ENCODE data around the gene MED9.

MED9 gene

DNA sequence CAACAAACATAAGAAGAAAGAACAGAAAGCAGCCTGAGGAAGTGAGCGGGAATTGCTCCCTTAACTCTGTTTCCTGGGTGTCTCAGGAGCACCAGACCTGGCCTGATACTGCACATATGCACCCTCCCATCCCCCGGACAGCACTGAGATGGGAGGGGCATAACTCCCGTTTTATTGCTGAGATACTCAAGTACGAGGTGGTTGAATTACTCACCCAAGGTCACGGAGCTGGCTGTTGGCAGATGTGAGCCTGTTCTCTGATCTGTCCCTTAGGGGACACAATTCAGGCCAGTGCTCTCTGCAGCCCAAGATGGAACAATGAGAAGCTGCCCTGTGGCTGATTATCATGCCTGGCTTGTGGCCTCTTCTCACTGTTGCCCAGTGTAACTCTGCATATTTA, 9.1 kb upstream of the MED9 start:
- no peak overlapping the region for H3K4me3 ChIP-seq (ENCODE audit: low read depth, low read length, poor library complexity, severe bottlenecking)
- no peaks in the 10 kb centered on the region for H3K79me2 ChIP-seq (ENCODE audit: insufficient read depth, low read length)
- H3K4me1 ChIP-seq (ENCODE audit: insufficient read depth, low read length, severe bottlenecking) = peaks cover 3% of the 10 kb centered on the region
- no peaks in the 10 kb centered on the region for H4K20me1 ChIP-seq (ENCODE audit: insufficient read depth, low read length)
- H3K9ac ChIP-seq (ENCODE audit: low read length) = no peak overlapping the region
- no peaks in the 10 kb centered on the region for H3F3A ChIP-seq (ENCODE audit: insufficient read depth, low read length)
- H2AFZ ChIP-seq (ENCODE audit: low read length) = no peak overlapping the region
- H3K27me3 ChIP-seq (ENCODE audit: insufficient read depth, low read length) = 0 out of 2 replicates have a peak, but pooled peaks cover 3% of the 10 kb centered on the region
- H3K9me2 ChIP-seq (ENCODE audit: low read depth, low read length) = no peaks in the 10 kb centered on the region
- H3K27ac ChIP-seq (ENCODE audit: low read depth, low read length, poor library complexity, severe bottlenecking) = no peak overlapping the region
- H3K36me3 ChIP-seq (ENCODE audit: insufficient read depth, low read length) = no peaks in the 10 kb centered on the region
- H3K9me3 ChIP-seq (ENCODE audit: low read length) = no peaks in the 10 kb centered on the region
- H3K4me2 ChIP-seq (ENCODE audit: low read length) = no peak overlapping the region
- no peak for TF ChIP-seq EZH2 (IDR thresholded peaks at IDR 0.05; ENCODE audit: borderline replicate concordance, low read length)
- TF ChIP-seq, protein P1, sequence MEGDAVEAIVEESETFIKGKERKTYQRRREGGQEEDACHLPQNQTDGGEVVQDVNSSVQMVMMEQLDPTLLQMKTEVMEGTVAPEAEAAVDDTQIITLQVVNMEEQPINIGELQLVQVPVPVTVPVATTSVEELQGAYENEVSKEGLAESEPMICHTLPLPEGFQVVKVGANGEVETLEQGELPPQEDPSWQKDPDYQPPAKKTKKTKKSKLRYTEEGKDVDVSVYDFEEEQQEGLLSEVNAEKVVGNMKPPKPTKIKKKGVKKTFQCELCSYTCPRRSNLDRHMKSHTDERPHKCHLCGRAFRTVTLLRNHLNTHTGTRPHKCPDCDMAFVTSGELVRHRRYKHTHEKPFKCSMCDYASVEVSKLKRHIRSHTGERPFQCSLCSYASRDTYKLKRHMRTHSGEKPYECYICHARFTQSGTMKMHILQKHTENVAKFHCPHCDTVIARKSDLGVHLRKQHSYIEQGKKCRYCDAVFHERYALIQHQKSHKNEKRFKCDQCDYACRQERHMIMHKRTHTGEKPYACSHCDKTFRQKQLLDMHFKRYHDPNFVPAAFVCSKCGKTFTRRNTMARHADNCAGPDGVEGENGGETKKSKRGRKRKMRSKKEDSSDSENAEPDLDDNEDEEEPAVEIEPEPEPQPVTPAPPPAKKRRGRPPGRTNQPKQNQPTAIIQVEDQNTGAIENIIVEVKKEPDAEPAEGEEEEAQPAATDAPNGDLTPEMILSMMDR (IDR thresholded peaks at IDR 0.05; ENCODE audit: low read length) = no peak

DNA sequence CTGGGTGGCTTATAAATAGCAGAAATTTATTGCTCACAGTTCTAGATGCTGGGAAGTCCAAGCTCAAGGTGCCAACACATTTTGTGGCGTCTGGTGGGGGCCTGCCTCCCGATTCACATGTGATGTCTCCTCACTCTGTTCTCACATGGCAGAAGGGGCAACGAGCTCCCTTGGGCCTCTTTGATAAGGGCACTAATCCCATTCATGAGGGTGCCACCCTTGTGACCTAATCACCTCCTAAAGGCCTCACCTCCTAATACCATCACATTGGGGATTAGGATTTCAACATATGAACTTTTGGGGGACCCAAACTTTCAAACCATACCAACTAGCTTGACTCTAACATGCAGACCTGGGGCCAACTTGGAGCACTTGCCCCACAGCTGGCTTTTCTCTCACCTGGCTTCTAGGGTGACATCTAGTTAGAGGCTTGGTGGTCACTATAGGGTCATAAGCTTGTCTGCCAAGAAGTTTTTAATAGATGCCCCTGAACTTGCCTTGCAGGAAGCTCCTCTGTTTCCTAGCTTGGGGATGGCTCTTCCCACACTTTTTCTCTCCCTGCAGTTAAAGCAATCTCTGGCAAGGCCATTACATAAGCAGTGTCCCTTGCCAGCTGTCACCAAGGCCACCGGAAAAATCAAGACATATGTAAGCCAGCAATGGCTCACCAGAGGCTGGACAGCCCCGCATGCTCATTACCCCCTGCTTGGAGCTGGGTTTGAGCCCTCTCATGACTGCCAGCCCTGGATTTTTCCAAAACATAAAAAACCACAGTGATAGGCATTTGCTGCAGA, 8.4 kb upstream of the MED9 start:
- 0 out of 2 replicates have a peak, but pooled peaks cover 3% of the 10 kb centered on the region for H3K27me3 ChIP-seq (ENCODE audit: insufficient read depth, low read length)

DNA sequence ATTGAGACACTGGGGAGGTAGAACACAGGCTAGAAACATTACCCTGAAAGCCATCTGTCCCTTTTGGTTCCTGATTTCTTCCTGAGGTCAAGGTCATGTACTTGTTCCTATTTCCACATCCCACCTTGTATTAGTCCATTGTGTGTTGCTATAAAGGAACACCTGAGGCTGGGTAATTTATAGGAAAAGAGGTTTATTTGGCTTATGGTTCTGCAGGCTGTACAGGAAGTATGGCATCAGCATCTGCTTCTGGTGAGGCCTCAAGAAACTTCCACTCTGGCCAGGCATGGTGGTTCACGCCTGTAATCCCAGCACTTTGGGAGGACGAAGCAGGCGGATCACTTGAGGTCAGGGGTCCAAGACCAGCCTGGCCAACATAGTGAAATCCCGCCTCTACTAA, 7.4 kb upstream of the MED9 start:
- Histone ChIP-seq H2AFZ (ENCODE audit: low read length) (no peak overlapping the region), H3K9ac (ENCODE audit: low read length) (no peak overlapping the region), H4K20me1 (ENCODE audit: insufficient read depth, low read length) (no peaks in the 10 kb centered on the region), H3K27me3 (ENCODE audit: insufficient read depth, low read length) (0 out of 2 replicates have a peak, but pooled peaks cover 3% of the 10 kb centered on the region), H3K4me1 (ENCODE audit: insufficient read depth, low read length, severe bottlenecking) (peaks cover 3% of the 10 kb centered on the region), H3K79me2 (ENCODE audit: insufficient read depth, low read length) (no peaks in the 10 kb centered on the region), H3F3A (ENCODE audit: insufficient read depth, low read length) (no peaks in the 10 kb centered on the region), H3K9me3 (ENCODE audit: low read length) (no peaks in the 10 kb centered on the region), H3K36me3 (ENCODE audit: insufficient read depth, low read length) (no peaks in the 10 kb centered on the region), H3K4me2 (ENCODE audit: low read length) (no peak overlapping the region), H3K27ac (ENCODE audit: low read depth, low read length, poor library complexity, severe bottlenecking) (no peak overlapping the region), H3K9me2 (ENCODE audit: low read depth, low read length) (no peaks in the 10 kb centered on the region), H3K4me3 (ENCODE audit: low read depth, low read length, poor library complexity, severe bottlenecking) (no peak overlapping the region)
- TF ChIP-seq, protein P1 (IDR thresholded peaks at IDR 0.05; ENCODE audit: low read length) = no peak
- TF ChIP-seq EZH2 (IDR thresholded peaks at IDR 0.05; ENCODE audit: borderline replicate concordance, low read length) = no peak

More for the DNA sequence above, 8.4 kb upstream of the MED9 start:
- H3K4me1 ChIP-seq (ENCODE audit: insufficient read depth, low read length, severe bottlenecking) = peaks cover 3% of the 10 kb centered on the region
- H2AFZ ChIP-seq (ENCODE audit: low read length) = no peak overlapping the region
- no peaks in the 10 kb centered on the region for H3K79me2 ChIP-seq (ENCODE audit: insufficient read depth, low read length)
- H3K4me3 ChIP-seq (ENCODE audit: low read depth, low read length, poor library complexity, severe bottlenecking) = no peak overlapping the region
- H3K4me2 ChIP-seq (ENCODE audit: low read length) = no peak overlapping the region
- H3K9me2 ChIP-seq (ENCODE audit: low read depth, low read length) = no peaks in the 10 kb centered on the region
- H3K27ac ChIP-seq (ENCODE audit: low read depth, low read length, poor library complexity, severe bottlenecking) = no peak overlapping the region
- no peak overlapping the region for H3K9ac ChIP-seq (ENCODE audit: low read length)
- no peaks in the 10 kb centered on the region for H3F3A ChIP-seq (ENCODE audit: insufficient read depth, low read length)
- TF ChIP-seq, protein P1 (IDR thresholded peaks at IDR 0.05; ENCODE audit: low read length) = no peak
- no peak for TF ChIP-seq EZH2 (IDR thresholded peaks at IDR 0.05; ENCODE audit: borderline replicate concordance, low read length)
- H3K9me3 ChIP-seq (ENCODE audit: low read length) = no peaks in the 10 kb centered on the region
- H4K20me1 ChIP-seq (ENCODE audit: insufficient read depth, low read length) = no peaks in the 10 kb centered on the region
- H3K36me3 ChIP-seq (ENCODE audit: insufficient read depth, low read length) = no peaks in the 10 kb centered on the region
